NCI-H1105 (cell line): ENCODE measurements around the gene VEZT.
"Not testable (repeated sequence)": the region's sequence is repeated elsewhere in the genome, so short reads cannot be mapped to it uniquely, and the experiment has no call there.

ENCODE experiments used
- DNase-seq: peaks from one replicate; lab custom pipeline; 2025; lab: John Stamatoyannopoulos, UW

The VEZT gene

DNA sequence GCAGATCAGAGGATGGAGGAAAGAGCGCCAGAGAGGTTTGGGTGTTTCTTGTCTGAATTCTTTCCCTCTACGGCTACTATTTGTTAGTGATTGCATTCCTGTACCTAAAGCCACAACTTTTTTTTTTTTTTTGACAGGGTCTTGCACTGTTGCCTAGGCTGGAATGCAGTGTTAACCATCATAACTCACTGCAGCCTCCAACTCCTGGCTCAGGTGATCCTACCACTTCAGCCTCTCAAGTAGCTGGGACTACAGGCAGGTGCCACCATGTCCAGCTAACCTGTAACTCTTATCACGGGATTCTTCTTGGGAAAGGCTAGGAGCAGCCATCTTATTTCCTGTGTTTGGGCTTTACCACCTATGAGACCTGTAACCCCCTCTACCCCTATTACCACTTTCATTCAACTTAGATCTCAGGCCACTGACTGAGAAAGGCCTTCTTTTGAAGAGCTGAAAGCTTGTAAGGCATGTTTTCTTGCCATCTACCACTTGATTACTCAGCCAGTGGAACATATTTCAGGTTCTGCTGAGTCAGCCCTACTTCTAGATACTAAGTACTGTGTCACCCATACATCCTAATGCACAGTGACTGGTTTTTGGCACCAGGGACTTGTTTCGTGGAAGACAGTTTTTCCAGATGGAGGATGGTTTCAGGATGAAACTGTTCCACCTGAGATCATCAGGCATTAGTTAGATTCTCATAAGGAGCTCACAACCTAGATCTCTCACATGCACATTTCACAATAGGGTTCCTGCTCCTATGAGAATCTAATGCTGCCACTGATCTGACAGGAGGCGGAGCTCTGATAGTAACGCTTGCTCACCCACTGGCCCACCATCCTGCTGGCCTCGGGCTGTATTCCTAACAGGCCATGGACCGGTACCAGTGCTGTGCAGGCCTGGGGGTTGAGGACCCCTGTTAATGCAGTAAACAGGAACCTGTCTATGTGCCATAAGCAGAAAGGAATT is 6.9 kb downstream of the VEZT start:
- no peak for DNase-seq

DNA sequence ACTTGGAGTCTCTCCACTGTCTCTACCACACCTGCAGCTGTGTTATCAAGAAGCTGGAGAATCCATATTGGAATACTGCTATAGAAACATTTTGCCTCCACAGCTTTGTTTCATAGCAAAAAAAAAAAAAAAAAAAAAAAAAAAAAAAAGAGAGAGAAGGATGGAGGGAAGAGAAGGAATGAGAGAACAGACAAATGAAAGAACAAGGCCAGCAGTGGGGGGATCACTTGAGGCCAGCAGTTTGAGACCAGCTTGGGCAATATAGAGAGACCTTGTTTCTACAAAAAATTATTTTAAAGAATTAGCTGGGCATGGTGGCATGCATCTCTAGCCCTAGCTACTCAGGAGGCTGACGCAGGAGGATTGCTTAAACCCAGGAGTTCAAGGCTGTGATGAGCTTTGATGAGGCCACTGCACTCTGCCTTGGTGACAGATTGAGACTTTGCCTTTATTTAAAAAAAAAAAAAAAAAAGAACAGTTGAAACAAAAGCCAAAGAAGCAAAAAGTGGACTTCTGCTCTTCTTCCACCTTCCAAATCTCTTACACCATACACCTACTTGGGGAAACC is 8.1 kb downstream of the VEZT start:
- DNase-seq = no peak

DNA sequence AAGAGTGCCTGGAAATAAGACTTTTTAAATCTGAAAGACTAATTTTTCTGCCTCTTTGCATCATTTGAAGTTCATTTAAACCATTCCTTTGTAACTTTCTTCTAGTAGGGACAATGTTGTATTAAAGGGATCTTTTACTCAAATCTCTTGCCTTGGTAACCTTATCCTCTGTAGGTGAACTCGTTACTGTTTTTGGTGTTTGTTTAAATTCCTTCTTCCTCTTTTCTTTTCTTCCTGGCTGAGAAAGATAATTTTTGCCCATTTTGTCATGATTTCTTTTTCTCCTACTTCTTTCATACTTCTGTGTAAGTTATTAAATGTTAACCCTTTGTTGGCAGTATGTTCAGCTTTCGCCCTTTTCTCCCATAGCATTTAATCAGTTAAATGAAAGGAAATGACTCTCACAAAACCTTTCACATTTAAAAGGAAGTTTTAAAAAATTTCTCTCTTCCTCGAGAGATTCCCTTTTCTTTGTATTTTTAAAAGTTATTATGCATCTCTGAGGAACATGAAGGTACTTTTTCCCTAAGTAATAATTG is 10.3 kb downstream of the VEZT start:
- no peak for DNase-seq

DNA sequence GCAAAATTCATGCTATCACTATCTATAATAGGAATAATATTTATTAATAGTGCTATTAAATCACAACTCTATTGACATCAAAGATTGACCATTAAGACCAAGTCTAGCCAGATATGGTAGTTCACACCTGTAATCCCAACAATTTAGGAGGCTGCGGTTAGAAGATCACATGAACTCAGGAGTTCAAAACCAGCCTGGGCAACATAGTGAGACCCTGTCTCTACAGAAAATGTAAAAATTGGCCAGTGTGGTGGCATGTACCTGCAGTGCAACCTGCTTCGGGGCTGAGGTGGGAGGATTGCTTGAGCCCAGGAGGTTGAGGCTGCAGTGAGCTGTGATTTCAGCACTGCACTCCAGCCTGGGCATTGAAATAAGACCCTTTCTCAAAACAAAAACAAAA is 11.0 kb downstream of the VEZT start:
- DNase-seq = no peak

DNA sequence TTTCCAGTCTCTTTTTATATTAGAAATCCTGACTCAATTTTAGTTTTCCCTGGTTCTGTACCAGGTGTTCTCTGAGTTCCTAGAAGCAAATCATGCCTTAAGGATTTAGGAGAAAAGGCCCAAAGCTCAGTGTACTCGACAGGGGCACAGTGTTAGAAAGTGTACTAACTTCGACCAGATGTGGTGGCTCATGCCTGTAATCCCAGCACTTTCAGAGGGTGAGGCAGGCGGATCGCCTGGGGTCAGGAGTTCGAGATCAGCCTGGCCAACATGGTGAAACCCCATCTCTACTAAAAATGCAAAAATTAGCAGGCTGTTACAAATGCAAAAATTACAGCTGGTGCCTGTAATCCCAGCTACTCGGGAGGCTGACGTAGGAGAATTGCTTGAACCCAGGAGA is 12.0 kb downstream of the VEZT start:
- DNase-seq = no peak

DNA sequence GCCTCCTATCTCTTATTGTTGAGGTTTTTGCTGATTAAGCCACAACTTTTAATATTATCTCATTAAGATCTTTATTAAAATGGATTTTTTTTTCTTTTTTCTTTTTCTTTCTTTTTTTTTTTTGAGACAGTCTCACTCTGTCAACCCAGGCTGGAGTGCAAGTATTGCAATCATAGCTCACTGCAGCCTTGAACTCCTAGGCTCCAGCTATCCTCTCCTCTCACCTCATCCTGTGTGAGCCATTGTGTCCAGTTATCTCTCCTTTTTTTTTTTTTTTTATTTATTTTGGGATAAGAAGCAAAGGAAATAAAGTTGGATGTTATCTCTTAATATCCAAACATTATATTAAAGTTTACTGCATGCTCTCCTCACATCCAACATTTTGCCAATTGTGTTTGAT is 12.7 kb downstream of the VEZT start:
- DNase-seq = no peak

DNA sequence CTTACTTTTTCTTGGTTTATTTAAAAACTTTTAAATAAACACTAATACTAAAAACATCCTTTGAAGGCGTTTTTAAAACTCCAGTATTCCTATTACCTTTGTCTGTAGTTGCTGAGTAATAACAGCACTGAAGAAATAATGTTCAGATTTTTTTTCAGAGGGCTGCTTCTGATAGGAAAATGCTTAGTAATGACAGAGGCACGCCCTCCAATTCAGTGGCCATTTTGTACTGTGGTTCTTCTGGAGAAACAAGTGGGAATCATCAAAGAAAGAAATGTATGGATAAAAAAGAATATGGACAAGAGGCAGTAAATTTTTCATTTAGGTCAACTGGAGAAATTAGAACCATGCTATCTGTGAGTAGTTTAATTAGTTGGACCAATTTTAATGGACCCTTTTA is 13.6 kb downstream of the VEZT start:
- DNase-seq = no peak

DNA sequence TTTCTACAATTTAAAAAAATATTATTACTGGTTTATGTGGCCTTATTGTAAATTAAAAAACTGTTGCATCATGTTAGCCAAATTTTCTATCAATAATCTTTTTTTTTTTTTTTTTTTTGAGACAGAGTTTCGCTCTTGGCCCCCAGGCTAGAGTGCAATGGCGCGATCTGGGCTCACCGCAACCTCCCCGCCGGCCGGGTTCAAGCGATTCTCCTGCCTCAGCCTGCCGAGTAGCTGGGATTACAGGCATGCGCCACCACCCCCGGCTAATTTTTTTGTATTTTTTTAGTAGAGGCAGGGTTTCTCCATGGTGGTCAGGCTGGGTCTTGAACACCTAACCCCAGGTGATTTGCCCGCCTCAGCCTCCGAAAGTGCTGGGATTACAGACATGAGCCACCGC is 16.6 kb downstream of the VEZT start:
- DNase-seq = not testable (repeated sequence)

DNA sequence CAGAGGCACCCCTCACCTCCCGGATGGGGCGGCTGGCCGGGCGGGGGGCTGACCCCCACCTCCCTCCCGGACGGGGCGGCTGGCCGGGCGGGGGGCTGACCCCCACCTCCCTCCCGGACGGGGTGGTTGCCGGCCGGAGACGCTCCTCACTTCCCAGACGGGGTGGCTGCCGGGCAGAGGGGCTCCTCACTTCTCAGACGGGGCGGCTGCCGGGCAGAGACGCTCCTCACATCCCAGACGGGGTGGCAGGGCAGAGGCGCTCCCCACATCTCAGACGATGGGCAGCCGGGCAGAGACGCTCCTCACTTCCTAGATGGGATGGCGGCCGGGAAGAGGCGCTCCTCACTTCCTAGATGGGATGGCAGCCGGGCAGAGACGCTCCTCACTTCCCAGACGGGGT is 18.0 kb downstream of the VEZT start:
- DNase-seq = not testable (repeated sequence)

DNA sequence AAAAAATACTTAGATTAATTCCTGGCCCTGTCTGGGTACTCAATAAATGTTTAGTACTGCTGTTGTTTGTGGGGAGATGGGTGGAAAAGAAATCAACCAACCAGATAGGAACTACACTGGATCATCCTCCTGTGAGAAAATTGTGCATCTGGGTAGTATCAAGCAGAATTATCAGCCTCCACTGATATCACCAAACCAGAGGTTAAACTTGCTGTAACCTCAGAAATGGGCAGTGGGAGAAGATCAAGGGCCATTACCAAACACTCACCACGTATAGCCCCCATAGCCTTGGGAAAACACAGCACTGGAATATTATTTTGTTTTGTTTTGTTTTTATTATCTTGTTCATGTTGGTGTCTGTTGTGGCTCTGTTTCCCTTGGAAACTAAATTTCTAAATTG is 19.7 kb downstream of the VEZT start:
- DNase-seq = no peak

DNA sequence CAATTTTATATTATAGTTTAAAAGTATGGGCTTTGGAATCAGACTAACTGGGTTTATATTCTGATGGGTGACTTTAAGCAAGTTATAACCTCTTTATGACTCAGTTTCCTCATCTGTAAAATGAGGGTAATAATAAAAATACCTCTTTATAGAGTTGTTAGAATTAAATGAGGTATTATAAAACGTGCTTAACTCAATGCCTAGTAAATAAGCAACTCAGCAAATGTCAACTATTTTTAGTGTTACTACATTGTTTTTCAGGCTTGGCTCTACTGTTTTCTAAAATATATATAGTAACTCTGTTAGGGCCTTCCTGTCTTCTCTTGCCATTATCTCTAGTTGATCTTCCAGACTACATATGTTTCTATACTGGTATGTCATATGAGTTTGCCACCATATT is 20.5 kb downstream of the VEZT start:
- DNase-seq = no peak

DNA sequence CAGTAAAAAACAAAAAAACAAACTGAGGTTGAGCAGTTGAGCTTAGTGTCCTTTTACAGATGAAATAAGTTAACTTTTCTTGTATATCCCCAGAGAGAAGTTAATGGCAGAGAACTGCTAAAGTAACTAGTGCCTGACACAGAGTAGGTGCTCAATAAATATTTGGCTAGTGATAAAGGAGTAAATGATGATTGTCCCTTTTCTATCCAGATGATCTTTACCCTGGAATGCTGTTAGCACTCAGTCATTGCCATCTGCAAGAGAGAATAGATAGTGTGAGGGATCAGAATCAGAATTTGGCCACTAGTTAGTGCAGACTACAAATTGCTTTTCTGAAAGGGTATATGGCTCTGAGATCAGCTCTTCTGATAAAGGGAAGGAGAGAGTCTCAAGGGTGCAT is 21.6 kb downstream of the VEZT start:
- DNase-seq = no peak

DNA sequence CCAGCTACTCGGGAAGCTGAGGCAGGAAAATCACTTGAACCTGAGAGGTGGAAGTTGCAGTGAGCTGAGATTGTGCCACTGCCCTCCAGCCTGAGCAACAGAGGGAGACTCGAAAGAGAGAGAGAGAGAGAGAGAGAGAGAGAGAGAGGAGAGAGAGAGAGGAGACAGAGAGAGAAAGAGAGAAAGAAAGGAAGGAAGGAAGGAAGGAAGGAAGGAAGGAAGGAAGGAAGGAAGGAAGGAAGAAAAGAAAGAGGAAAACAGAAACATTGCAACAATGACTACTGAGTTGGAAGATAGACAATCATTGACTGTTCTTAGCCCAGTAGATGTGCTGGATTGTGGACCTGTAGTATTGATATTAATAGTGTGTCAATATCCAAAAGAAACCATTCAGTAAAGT is 22.2 kb downstream of the VEZT start:
- not testable (repeated sequence) for DNase-seq

DNA sequence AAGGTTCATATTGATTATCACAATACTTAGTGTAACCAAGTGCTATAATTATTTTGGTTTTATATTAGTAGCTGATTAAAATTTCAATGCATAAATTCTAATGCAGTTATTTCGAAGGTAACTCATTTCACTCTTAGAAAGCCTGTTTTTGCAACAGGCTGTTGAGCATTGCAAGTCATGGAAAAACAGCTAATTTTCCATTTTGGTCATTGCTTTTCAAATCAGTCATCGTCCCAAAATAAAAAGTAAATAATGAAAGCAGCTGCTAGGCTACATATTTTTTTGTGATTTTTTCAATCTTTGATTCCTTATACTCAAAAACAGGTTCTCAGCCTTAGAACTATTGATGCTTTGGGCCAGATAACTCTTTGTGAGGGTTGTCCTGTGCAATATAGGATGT is 22.9 kb downstream of the VEZT start:
- DNase-seq = no peak

DNA sequence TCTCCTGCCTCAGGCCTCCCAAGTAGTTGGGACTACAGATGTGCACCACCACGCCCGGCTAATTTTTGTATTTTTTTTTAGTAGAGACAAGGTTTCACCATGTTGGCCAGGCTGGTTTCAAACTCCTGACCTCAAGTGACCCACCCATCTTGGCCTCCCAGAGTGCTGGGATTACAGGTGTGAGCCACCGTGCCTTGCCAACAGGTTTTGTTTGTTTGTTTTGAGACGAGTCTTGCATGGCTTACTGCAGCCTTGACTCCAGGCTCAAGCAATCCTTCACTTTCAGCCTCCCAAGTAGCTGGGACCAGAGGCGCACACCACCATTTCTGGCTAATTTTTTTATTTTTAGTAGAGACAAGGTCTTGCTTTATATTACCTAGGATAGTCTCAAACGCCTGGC is 23.5 kb downstream of the VEZT start:
- not testable (repeated sequence) for DNase-seq

DNA sequence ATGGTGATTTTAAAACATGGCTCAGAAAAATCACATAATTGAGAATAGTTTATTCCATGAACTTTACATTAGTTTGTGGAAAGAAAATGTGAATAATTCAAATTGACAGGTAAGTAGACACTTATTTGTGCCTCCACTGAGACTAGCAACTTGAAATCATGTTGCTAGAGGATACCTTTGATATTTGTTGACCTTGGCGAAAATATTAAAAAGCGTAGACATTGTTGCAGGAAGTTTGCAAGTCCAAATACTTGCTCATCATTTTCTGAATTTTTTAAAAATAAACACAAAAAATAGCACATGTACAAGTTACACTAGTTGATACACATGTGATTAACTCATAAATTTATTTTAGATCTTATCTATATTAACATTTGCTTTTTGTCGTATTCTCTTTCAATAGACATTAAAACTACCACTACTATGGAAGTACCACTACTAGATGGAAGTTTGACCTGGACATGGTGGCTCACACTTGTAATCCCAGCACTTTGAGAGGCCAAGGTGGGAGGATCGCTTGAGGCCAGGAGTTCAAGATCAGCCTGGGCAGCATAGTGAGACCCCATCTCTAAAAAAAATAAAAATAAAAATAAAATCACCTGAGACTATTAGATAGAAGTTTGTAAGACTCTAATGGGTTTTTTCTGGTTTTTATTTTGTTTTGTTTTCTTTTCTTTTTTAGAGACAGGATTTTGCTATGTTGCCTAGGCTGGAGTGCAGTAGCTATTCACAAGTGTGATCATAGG is 24.3 kb downstream of the VEZT start:
- no peak for DNase-seq

DNA sequence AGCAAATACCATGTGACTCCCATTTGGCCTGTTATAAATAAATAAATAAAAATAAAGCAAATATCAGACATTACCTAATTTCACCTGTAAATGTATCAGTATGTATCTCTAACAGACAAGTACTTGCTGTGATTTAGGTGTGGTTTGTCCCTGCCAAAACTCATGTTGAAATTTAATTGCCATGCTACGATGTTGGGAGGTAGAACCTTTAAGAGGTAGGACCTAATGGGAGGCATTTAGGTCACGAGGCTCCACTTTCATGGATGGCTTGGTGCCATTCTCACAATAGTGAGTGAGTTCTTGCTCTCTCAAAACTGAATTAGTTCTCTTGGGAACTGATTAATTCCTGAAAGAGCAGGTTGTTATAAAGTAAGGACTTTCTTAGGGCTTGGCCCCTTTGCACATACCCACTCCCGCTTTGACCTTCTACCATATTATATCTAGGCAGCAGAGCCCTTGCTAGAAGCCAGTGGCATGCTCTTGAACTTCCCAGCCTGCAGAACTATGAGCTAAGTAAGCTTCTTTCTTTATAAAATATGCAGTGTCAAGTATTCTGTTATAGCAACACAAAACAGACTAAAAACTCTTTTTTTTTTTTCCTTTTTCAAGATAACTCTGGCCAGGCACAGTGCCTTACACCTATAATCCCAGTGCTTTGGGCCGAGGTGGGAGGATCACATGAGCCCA is 26.0 kb downstream of the VEZT start:
- DNase-seq = no peak

DNA sequence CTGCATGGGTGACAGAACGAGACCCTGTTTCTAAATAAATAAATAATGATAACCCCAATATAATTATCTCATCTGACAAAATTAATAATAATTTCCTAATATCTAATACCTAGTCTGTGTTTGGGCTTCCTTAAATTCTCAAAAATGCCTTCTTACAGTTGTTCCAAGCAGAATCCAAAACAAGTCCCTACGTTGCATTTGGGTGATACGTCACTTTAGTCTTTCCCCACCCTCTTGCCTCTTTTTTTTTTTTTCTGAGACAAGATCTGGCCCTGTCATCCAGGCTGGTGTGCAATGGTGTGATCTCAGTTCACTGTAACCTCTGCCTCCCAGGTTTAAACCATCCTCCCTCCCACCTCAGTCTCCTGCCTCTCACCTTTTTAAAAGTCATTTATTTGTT is 26.7 kb downstream of the VEZT start:
- no peak for DNase-seq

DNA sequence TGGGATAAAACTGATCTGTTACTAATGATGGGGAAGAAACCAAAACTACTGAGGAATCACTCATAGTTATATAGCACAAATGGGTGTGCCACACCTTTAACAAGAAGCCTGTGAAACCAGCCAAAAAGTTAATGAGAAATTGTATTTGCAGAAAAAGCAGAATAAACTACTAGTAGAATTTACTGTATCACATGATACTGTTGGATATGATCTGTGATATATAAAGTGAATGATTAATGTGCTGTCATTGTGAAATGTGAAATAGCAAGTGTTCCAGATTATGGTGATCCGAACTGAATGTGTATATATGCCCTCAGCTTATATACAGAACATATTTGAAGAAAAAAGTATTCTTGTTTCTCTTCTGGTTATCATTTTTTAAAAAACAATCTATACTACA is 30.5 kb downstream of the VEZT start:
- DNase-seq = no peak

DNA sequence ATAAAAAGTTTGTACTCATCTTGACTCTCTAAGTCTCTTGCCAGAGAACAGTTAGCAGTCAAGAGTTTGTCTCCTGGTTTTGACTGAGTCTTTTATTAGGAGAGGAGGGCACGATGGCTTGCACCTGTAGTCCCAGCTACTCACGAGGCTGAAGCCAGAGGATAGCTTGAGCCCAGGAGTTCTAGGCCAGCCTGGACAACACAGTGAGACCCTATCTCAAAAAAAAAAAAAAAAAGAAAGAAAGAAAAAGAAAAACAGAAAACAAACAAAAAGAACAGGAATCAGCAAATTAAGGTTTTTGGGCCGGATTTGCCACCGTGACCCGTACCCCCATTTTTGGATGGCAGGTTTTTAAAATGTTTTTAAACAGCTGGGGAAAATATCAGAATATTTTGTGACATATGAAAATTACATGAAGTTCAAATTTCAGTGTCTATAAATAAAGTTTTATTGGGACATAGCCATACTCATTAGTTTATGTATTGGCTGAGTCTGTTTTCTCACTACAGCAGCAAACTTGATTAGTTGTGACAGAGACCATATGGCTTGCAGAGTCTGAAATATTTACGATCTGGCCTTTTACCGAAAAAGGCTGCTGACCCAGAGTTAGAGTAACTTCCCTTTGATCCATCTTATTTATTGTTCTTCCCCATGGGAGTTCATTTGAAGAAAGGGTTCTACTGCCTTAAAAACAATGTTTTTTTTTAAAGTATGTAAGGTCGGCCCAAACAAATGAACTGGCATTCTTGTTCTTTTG is 31.2 kb downstream of the VEZT start:
- no peak for DNase-seq

DNA sequence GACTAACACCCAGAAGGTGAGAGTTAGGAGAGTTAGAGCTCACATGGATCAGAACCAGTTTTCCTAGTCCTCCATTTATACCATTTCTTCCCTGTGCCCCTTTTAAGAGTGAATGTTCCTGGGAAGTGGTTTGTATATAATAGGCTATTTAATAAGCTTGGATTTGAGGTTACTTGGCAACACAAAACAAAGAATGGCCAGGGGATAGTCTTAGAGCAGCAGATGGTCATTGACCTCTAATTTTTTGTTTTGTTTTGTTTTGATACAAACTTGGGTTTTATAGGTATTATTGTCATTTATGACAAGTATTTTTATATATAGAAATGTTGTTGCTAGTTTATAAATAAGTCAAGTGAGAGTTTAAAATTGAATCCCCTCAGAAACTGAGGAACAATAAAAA is 35.8 kb downstream of the VEZT start:
- no peak for DNase-seq
